Measurements from ENCODE around the gene AHCYL2. TPM values are rescaled to one million over a fixed set of nuclear protein-coding genes. Genes with fewer than 3 reads are reported as not detected.

AHCYL2 gene
- total RNA-seq, 1 donor from 2014 or later, result 91.0 TPM

- Histone ChIP-seq H3K36me3 (no peaks in the 10 kb centered on the region), H3K4me1 (no peaks in the 10 kb centered on the region), H3K27ac (no peak overlapping the region), H3K27me3 (ENCODE audit: low read depth) (no peaks in the 10 kb centered on the region), H3K9me3 (peaks cover 14% of the 10 kb centered on the region), H3K4me3 (no peak overlapping the region)
- ATAC-seq (no peak), DNase-seq (no peak)
- intact Hi-C loops (cut with DNase I), result no loop called here
- no peak for TF ChIP-seq CTCF (IDR thresholded peaks at IDR 0.05)
Observed at GRCh38 chr7:129452589-129453231, 227.9 kb downstream of the AHCYL2 start.

GRCh38 chr7:129453510-129454248, 228.8 kb downstream of the AHCYL2 start:
- Histone ChIP-seq H3K4me1 (no peaks in the 10 kb centered on the region), H3K27ac (no peak overlapping the region), H3K4me3 (no peak overlapping the region), H3K36me3 (no peaks in the 10 kb centered on the region), H3K27me3 (ENCODE audit: low read depth) (no peaks in the 10 kb centered on the region), H3K9me3 (peaks cover 5% of the 10 kb centered on the region)
- intact Hi-C loops (cut with DNase I), result no loop called here
- ATAC-seq (no peak), DNase-seq (no peak)
- no peak for TF ChIP-seq CTCF (IDR thresholded peaks at IDR 0.05)

- DNase-seq, result no peak
- H3K27ac ChIP-seq, result no peak overlapping the region
- no peak for TF ChIP-seq CTCF (IDR thresholded peaks at IDR 0.05)
- H3K36me3 ChIP-seq, result no peaks in the 10 kb centered on the region
- H3K9me3 ChIP-seq, result no peaks in the 10 kb centered on the region
- H3K4me1 ChIP-seq, result no peaks in the 10 kb centered on the region
- H3K4me3 ChIP-seq, result no peak overlapping the region
- ATAC-seq, result no peak
- intact Hi-C loops (cut with DNase I), result no loop called here
- H3K27me3 ChIP-seq (ENCODE audit: low read depth), result no peaks in the 10 kb centered on the region
Observed at GRCh38 chr7:129454249-129454551, 229.4 kb downstream of the AHCYL2 start.

- H3K36me3 ChIP-seq, result no peaks in the 10 kb centered on the region
- no peak for TF ChIP-seq CTCF (IDR thresholded peaks at IDR 0.05)
- DNase-seq (no peak), ATAC-seq (no peak)
- H3K4me1 ChIP-seq, result no peaks in the 10 kb centered on the region
- no peaks in the 10 kb centered on the region for H3K27me3 ChIP-seq (ENCODE audit: low read depth)
- intact Hi-C loops (cut with DNase I), result no loop called here
- no peak overlapping the region for H3K4me3 ChIP-seq
- H3K9me3 ChIP-seq, result no peaks in the 10 kb centered on the region
- H3K27ac ChIP-seq, result no peak overlapping the region
Observed at GRCh38 chr7:129456421-129456820, 231.6 kb downstream of the AHCYL2 start.

GRCh38 chr7:129457101-129457500, 232.3 kb downstream of the AHCYL2 start:
- H3K4me1 ChIP-seq, result no peaks in the 10 kb centered on the region
- no peaks in the 10 kb centered on the region for H3K9me3 ChIP-seq
- no peak overlapping the region for H3K27ac ChIP-seq
- no peaks in the 10 kb centered on the region for H3K36me3 ChIP-seq
- ATAC-seq (no peak), DNase-seq (no peak)
- intact Hi-C loops (cut with DNase I), result no loop called here
- no peak overlapping the region for H3K4me3 ChIP-seq
- no peaks in the 10 kb centered on the region for H3K27me3 ChIP-seq (ENCODE audit: low read depth)
- no peak for TF ChIP-seq CTCF (IDR thresholded peaks at IDR 0.05)
